Right lobe of liver (tissue), 6 donors: ENCODE results near the gene ADCY1. TPM values are rescaled to one million over a fixed set of nuclear protein-coding genes. Genes with fewer than 3 reads are reported as not detected.

Source experiments
- ATAC-seq, 4 donors: fragments of 200-7000 bp; cut with Tn5 transposase; one replicate each; pipeline ENCODE4 v1.9.1; 2020; ENCODE audit warnings: mild to moderate bottlenecking in 4 of 4, moderate library complexity in 4 of 4
- DNase-seq, 3 donors: peaks; one replicate each; pipeline ENCODE4 v3.0.0-alpha.2; 2020
- H3K27ac ChIP-seq, 3 donors: fragments of 200-600 bp; one replicate each; pipeline ENCODE4 v1.8.0; 2022
- H3K27me3 ChIP-seq, 2 donors: fragments of 200-600 bp; one replicate each; pipeline ENCODE4 v1.8.0; 2022
- H3K36me3 ChIP-seq, 4 donors: fragments of 200-600 bp; sonication (generic) in 1 of 4; one replicate each; pipeline versions ENCODE4 v1.5.1 to v1.8.0; 2017 to 2022; ENCODE audit warnings: control low read depth in 1 of 4
- H3K4me1 ChIP-seq, 4 donors: fragments of 200-600 bp; sonication (generic) in 1 of 4; one replicate each; pipeline versions ENCODE4 v1.5.1 to v1.8.0; 2017 to 2022; ENCODE audit warnings: control low read depth in 1 of 4
- H3K4me3 ChIP-seq, 3 donors: fragments of 200-600 bp; one replicate each; pipeline ENCODE4 v1.8.0; 2022
- H3K9me3 ChIP-seq, 4 donors: fragments of 200-600 bp; sonication (generic) in 1 of 4; one replicate each; pipeline versions ENCODE4 v1.5.1 to v1.8.0; 2017 to 2022; ENCODE audit warnings: control low read depth in 1 of 4
- CTCF ChIP-seq, 4 donors: fragments of 200-600 bp in 3 of 4; fragments of 450-650 bp in 1 of 4; IDR thresholded peaks; one replicate each; pipeline versions ENCODE4 v1.5.1 to v1.8.0; 2016 to 2022; ENCODE audit warnings: antibody characterized with exemption in 4 of 4, mild to moderate bottlenecking in 2 of 4
- POLR2A ChIP-seq: fragments of 450-650 bp; IDR thresholded peaks from one replicate; pipeline ENCODE4 v1.6.1; 2017; ENCODE audit warnings: antibody characterized with exemption, mild to moderate bottlenecking
- WGBS: methylation state at CpG from one replicate; pipeline ENCODE4 v1.1.6; 2018; ENCODE audit warnings: low coverage, low lambda C conversion rate; ENCODE audit not compliant: insufficient coverage; ENCODE audit errors: missing lambda C conversion rate; 5-methylcytosine and 5-hydroxymethylcytosine counted together
- intact Hi-C, 2 donors: fragments of 100-400 bp; cut with DNase I; formaldehyde crosslinking; loops; one replicate each; pipeline versions ENCODE4 v1.11.2 to v1.14.1; 2022
- total RNA-seq, 6 experiments: library from RNA; depleted of rRNA in 2 of 6; stranded (reverse); fragments of >200 nt in 2 of 6; fragmentation: NEBNext Ultra II Directional in 3 of 6; extraction: Animal tissue kit (Norgen Biotek cat#: 25700) in 3 of 6; gene quantifications; one replicate each; pipeline versions ENCODE4 v1.1.0 to v1.2.4, GENCODE V29; 2016 to 2023
- donor health status: DM: no; HTN: yes; CAD: no.
- donor health status: DM: no; HTN: no; CAD: no.
- donor health status: DM: no; HTN: no; CAD: no.
- donor health status: DM: no; HTN: yes; CAD: no.
- donor health status: DM: no; HTN: yes; CAD: no.

ADCY1 gene
- total RNA-seq, 6 experiments from 2014 or later, result 7.2 to 17.6 (median 9.3) TPM

- DNase-seq (no peak), ATAC-seq (no peak)
- no peaks in the 10 kb centered on the region for H3K4me1 ChIP-seq
- no peak overlapping the region for H3K27ac ChIP-seq
- H3K9me3 ChIP-seq, result no peaks in the 10 kb centered on the region
- no peak overlapping the region for H3K4me3 ChIP-seq
- intact Hi-C loops, result no loop called here
- H3K27me3 ChIP-seq, result no peaks in the 10 kb centered on the region
- no peaks in the 10 kb centered on the region for H3K36me3 ChIP-seq
- no peak for TF ChIP-seq POLR2A
- 37% methylated on average over 2 of the region's 2 CpGs for WGBS
Observed at GRCh38 chr7:45563401-45563800, 10.8 kb upstream of the ADCY1 start.

GRCh38 chr7:45563941-45564461, 10.2 kb upstream of the ADCY1 start:
- 38% methylated on average over 5 of the region's 12 CpGs for WGBS
- no peaks in the 10 kb centered on the region for H3K36me3 ChIP-seq

GRCh38 chr7:45564485-45564884, 9.7 kb upstream of the ADCY1 start:
- ATAC-seq, result no peak
- Histone ChIP-seq H3K27ac (no peak overlapping the region), H3K36me3 (no peaks in the 10 kb centered on the region), H3K27me3 (no peaks in the 10 kb centered on the region), H3K4me1 (no peaks in the 10 kb centered on the region), H3K9me3 (no peaks in the 10 kb centered on the region), H3K4me3 (no peak overlapping the region)
- TF ChIP-seq POLR2A, result no peak
- TF ChIP-seq CTCF (IDR thresholded peaks at IDR 0.05), result no peak
- WGBS, result 55% methylated on average over 8 of the region's 8 CpGs
- intact Hi-C loops, result no loop called here
- no peak for DNase-seq

More at GRCh38 chr7:45563941-45564461, 10.2 kb upstream of the ADCY1 start:
- TF ChIP-seq CTCF (IDR thresholded peaks at IDR 0.05) (no peak), POLR2A (no peak)
- H3K27me3 ChIP-seq, result no peaks in the 10 kb centered on the region
- H3K4me3 ChIP-seq, result no peak overlapping the region
- no peak overlapping the region for H3K27ac ChIP-seq
- DNase-seq (no peak), ATAC-seq (no peak)
- intact Hi-C loops, result no loop called here
- H3K9me3 ChIP-seq, result no peaks in the 10 kb centered on the region
- H3K4me1 ChIP-seq, result no peaks in the 10 kb centered on the region

- H3K9me3 ChIP-seq, result no peaks in the 10 kb centered on the region
- H3K27me3 ChIP-seq, result no peaks in the 10 kb centered on the region
- no peaks in the 10 kb centered on the region for H3K36me3 ChIP-seq
- no peak for ATAC-seq
- no peak overlapping the region for H3K4me3 ChIP-seq
- intact Hi-C loops, result no loop called here
- WGBS, result 65% methylated on average over 7 of the region's 9 CpGs
- H3K27ac ChIP-seq, result no peak overlapping the region
- no peak for DNase-seq
- no peaks in the 10 kb centered on the region for H3K4me1 ChIP-seq
- TF ChIP-seq POLR2A (no peak), CTCF (IDR thresholded peaks at IDR 0.05) (no peak)
Observed at GRCh38 chr7:45564886-45565455, 9.2 kb upstream of the ADCY1 start.

DNA sequence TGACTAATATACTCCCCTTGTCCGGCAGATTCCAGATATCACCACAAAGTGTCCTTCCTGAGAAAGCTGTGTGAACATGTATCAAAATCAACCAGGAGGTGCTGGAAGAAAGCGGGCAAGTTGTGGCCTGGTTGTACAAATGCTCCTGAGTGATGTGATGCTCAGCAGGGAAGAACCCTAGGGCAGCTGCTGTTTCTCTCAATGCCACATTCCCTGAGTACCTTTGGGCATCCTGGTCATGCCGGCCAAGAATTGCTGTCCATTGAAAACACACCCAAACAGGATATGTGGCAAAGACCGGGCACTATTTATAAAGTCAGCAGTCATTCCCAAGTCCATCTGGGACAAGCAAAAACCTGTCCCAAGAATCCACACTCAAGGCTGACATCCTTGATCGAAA, 7.8 kb upstream of the ADCY1 start:
- no peak for DNase-seq
- no peaks in the 10 kb centered on the region for H3K9me3 ChIP-seq
- H3K27ac ChIP-seq, result no peak overlapping the region
- intact Hi-C loops, result no loop called here
- no peak overlapping the region for H3K4me3 ChIP-seq
- H3K36me3 ChIP-seq, result no peaks in the 10 kb centered on the region
- WGBS, result 40% methylated on average over 1 of the region's 5 CpGs
- no peaks in the 10 kb centered on the region for H3K27me3 ChIP-seq
- TF ChIP-seq POLR2A (no peak), CTCF (IDR thresholded peaks at IDR 0.05) (no peak)
- no peaks in the 10 kb centered on the region for H3K4me1 ChIP-seq
- no peak for ATAC-seq
